Neural progenitor cell (in vitro differentiated cells): Measurements from ENCODE around the gene MAT2A.

Experiments used
- EZH2 ChIP-seq: fragments of 200-600 bp; sonication (generic); IDR thresholded peaks from 2 replicates; pipeline ENCODE4 v1.6.1; 2017; ENCODE audit warnings: antibody characterized with exemption, mild to moderate bottlenecking, moderate library complexity
- EZH2phosphoT487 ChIP-seq: fragments of 200-600 bp; sonication (generic); IDR thresholded peaks from 2 replicates; pipeline ENCODE4 v1.6.1; 2017; ENCODE audit warnings: antibody characterized with exemption
- TF ChIP-seq, protein P1 (sequence below): fragments of 200-600 bp; sonication (generic); IDR thresholded peaks from 2 replicates; pipeline ENCODE4 v1.5.1; 2017; ENCODE audit warnings: antibody characterized with exemption, mild to moderate bottlenecking

GRCh38 chr2:85523062-85523902, 15.7 kb upstream of the MAT2A start:
- TF ChIP-seq, protein P1, sequence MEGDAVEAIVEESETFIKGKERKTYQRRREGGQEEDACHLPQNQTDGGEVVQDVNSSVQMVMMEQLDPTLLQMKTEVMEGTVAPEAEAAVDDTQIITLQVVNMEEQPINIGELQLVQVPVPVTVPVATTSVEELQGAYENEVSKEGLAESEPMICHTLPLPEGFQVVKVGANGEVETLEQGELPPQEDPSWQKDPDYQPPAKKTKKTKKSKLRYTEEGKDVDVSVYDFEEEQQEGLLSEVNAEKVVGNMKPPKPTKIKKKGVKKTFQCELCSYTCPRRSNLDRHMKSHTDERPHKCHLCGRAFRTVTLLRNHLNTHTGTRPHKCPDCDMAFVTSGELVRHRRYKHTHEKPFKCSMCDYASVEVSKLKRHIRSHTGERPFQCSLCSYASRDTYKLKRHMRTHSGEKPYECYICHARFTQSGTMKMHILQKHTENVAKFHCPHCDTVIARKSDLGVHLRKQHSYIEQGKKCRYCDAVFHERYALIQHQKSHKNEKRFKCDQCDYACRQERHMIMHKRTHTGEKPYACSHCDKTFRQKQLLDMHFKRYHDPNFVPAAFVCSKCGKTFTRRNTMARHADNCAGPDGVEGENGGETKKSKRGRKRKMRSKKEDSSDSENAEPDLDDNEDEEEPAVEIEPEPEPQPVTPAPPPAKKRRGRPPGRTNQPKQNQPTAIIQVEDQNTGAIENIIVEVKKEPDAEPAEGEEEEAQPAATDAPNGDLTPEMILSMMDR: no peak
- no peak for TF ChIP-seq EZH2
- no peak for TF ChIP-seq EZH2phosphoT487
